BLaER1 (cell line): ENCODE measurements around the gene CA5A.
"Not testable (repeated sequence)": the region's sequence is repeated elsewhere in the genome, so short reads cannot be mapped to it uniquely, and the experiment has no call there.

ENCODE experiments used
- H3K27ac ChIP-seq: shearing (Covaris generic); formaldehyde crosslinking; 2 replicates; pipeline ENCODE4 v1.8.1; 2022
- H3K27me3 ChIP-seq: shearing (Covaris generic); formaldehyde crosslinking; 2 replicates; pipeline ENCODE4 v1.8.1; 2022
- H3K36me3 ChIP-seq: shearing (Covaris generic); formaldehyde crosslinking; 2 replicates; pipeline ENCODE4 v1.8.1; 2022
- H3K4me1 ChIP-seq: shearing (Covaris generic); formaldehyde crosslinking; 2 replicates; pipeline ENCODE4 v1.8.1; 2022
- H3K4me2 ChIP-seq: shearing (Covaris generic); formaldehyde crosslinking; 2 replicates; pipeline ENCODE4 v1.8.1; 2022
- H3K4me3 ChIP-seq: shearing (Covaris generic); formaldehyde crosslinking; 2 replicates; pipeline ENCODE4 v1.8.1; 2022
- H3K9ac ChIP-seq: shearing (Covaris generic); formaldehyde crosslinking; 2 replicates; pipeline ENCODE4 v1.8.1; 2022
- H3K9me3 ChIP-seq: shearing (Covaris generic); formaldehyde crosslinking; 2 replicates; pipeline ENCODE4 v1.8.1; 2022
- H4K20me1 ChIP-seq: shearing (Covaris generic); formaldehyde crosslinking; 2 replicates; pipeline ENCODE4 v1.8.1; 2022
- Cebpa-rat ChIP-seq: shearing (Covaris generic); IDR thresholded peaks from 2 replicates; pipeline ENCODE4 v1.8.1; 2022

Gene CA5A

GRCh38 chr16:87865902-87866555 is 70.3 kb downstream of the CA5A start:
- peak overlapping the region; percentile 19 for H3K27ac ChIP-seq
- H3K27me3 ChIP-seq, H3K9me3 ChIP-seq: not testable (repeated sequence)
- H3K4me3 ChIP-seq: peak overlapping the region; percentile 88
- H3K4me1 ChIP-seq: peaks cover 76% of the 10 kb centered on the region
- peaks cover 82% of the 10 kb centered on the region for H4K20me1 ChIP-seq
- H3K9ac ChIP-seq: peak overlapping the region; percentile 93
- peaks cover 40% of the 10 kb centered on the region for H3K36me3 ChIP-seq
- peak overlapping the region; percentile 96 for H3K4me2 ChIP-seq

GRCh38 chr16:87864331-87864989 is 71.9 kb downstream of the CA5A start:
- Histone ChIP-seq H4K20me1 (peaks cover 97% of the 10 kb centered on the region), H3K27ac (no peak overlapping the region), H3K9me3 (no peaks in the 10 kb centered on the region), H3K4me3 (peak overlapping the region; percentile 88), H3K9ac (peak overlapping the region; percentile 93), H3K4me1 (peaks cover 76% of the 10 kb centered on the region), H3K27me3 (no peaks in the 10 kb centered on the region), H3K4me2 (peak overlapping the region; percentile 96), H3K36me3 (peaks cover 51% of the 10 kb centered on the region)
- TF ChIP-seq Cebpa-rat: no peak

- 0 out of 2 replicates have a peak overlapping the region, but pooled peaks have one; percentile 12 for H3K9ac ChIP-seq
- H3K4me2 ChIP-seq: peak overlapping the region; percentile 96
- peaks cover 88% of the 10 kb centered on the region for H3K4me1 ChIP-seq
Measured at GRCh38 chr16:87863327-87863635, 73.0 kb downstream of the CA5A start.

GRCh38 chr16:87862597-87863326 is 73.6 kb downstream of the CA5A start:
- peaks cover 59% of the 10 kb centered on the region for H3K36me3 ChIP-seq

More at GRCh38 chr16:87863327-87863635, 73.0 kb downstream of the CA5A start:
- peaks cover 56% of the 10 kb centered on the region for H3K36me3 ChIP-seq
- not testable (repeated sequence) for H3K27me3 ChIP-seq, H3K9me3 ChIP-seq, H3K27ac ChIP-seq
- peaks cover 100% of the 10 kb centered on the region for H4K20me1 ChIP-seq
- H3K4me3 ChIP-seq: peak overlapping the region; percentile 41; the same call in 1 of the 2 replicates

GRCh38 chr16:87861300-87862099 is 74.8 kb downstream of the CA5A start:
- Histone ChIP-seq H3K27ac (peak overlapping the region; percentile 49; the same call in 1 of the 2 replicates), H4K20me1 (peaks cover 100% of the 10 kb centered on the region), H3K4me1 (peaks cover 100% of the 10 kb centered on the region), H3K4me2 (peak overlapping the region; percentile 96), H3K4me3 (peak overlapping the region; percentile 52; the same call in 1 of the 2 replicates), H3K36me3 (peaks cover 65% of the 10 kb centered on the region), H3K9ac (peak overlapping the region; percentile 39; the same call in 1 of the 2 replicates)
- H3K27me3 ChIP-seq, H3K9me3 ChIP-seq: not testable (repeated sequence)

More at GRCh38 chr16:87862597-87863326, 73.6 kb downstream of the CA5A start:
- Histone ChIP-seq H4K20me1 (peaks cover 100% of the 10 kb centered on the region), H3K9ac (0 out of 2 replicates have a peak overlapping the region, but pooled peaks have one; percentile 12), H3K4me3 (peak overlapping the region; percentile 41; the same call in 1 of the 2 replicates), H3K4me2 (peak overlapping the region; percentile 96), H3K4me1 (peaks cover 93% of the 10 kb centered on the region)
- H3K27ac ChIP-seq, H3K9me3 ChIP-seq, H3K27me3 ChIP-seq: not testable (repeated sequence)

- Histone ChIP-seq H3K4me3 (peak overlapping the region; percentile 52), H3K27ac (peak overlapping the region; percentile 49; the same call in 1 of the 2 replicates), H3K27me3 (no peaks in the 10 kb centered on the region), H3K36me3 (peaks cover 68% of the 10 kb centered on the region), H3K9me3 (no peaks in the 10 kb centered on the region), H4K20me1 (peaks cover 100% of the 10 kb centered on the region), H3K4me2 (peak overlapping the region; percentile 96), H3K9ac (peak overlapping the region; percentile 39; the same call in 1 of the 2 replicates), H3K4me1 (peaks cover 100% of the 10 kb centered on the region)
- TF ChIP-seq Cebpa-rat: no peak
Measured at GRCh38 chr16:87860553-87861299, 75.6 kb downstream of the CA5A start.

GRCh38 chr16:87858151-87858993 is 78.0 kb downstream of the CA5A start:
- peaks cover 63% of the 10 kb centered on the region for H3K36me3 ChIP-seq
- peaks cover 99% of the 10 kb centered on the region for H3K4me1 ChIP-seq
- peak overlapping the region; percentile 56 for H3K4me3 ChIP-seq
- not testable (repeated sequence) for H3K9me3 ChIP-seq, H3K27me3 ChIP-seq
- peak overlapping the region; percentile 75; the same call in 1 of the 2 replicates for H3K27ac ChIP-seq
- H3K4me2 ChIP-seq: peak overlapping the region; percentile 96
- H4K20me1 ChIP-seq: peaks cover 97% of the 10 kb centered on the region
- H3K9ac ChIP-seq: peak overlapping the region; percentile 70

GRCh38 chr16:87856791-87857228 is 79.5 kb downstream of the CA5A start:
- Histone ChIP-seq H3K9me3 (no peaks in the 10 kb centered on the region), H3K4me2 (peak overlapping the region; percentile 96), H3K4me1 (peaks cover 99% of the 10 kb centered on the region), H3K9ac (peak overlapping the region; percentile 70), H3K4me3 (peak overlapping the region; percentile 56), H4K20me1 (peaks cover 97% of the 10 kb centered on the region), H3K36me3 (peaks cover 64% of the 10 kb centered on the region), H3K27me3 (no peaks in the 10 kb centered on the region), H3K27ac (peak overlapping the region; percentile 75)
- TF ChIP-seq Cebpa-rat: no peak
